ENCODE results near the gene GNPTAB.
"Not testable (repeated sequence)": the region's sequence is repeated elsewhere in the genome, so short reads cannot be mapped to it uniquely, and the experiment has no call there.

GNPTAB gene

DNA sequence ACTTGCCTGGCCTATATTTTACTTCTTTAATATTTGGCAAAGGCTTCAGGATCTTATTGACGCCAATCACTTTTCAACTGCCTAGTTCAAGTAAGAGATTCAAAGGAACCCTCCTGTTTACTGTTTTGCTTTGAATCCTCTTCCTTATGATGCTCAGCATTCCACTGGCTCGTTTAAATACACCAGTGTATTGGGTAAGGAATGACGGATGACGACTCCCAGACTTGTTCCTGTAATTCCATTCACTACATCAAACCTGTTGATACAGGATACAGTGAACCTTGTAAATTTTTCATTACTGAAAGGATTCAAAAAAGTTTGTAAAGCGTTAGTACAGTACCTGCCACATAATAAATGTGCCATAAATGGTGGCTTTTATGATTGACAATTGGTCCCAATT lies 89.8 kb downstream of the GNPTAB start:
- TF ChIP-seq, protein P1, sequence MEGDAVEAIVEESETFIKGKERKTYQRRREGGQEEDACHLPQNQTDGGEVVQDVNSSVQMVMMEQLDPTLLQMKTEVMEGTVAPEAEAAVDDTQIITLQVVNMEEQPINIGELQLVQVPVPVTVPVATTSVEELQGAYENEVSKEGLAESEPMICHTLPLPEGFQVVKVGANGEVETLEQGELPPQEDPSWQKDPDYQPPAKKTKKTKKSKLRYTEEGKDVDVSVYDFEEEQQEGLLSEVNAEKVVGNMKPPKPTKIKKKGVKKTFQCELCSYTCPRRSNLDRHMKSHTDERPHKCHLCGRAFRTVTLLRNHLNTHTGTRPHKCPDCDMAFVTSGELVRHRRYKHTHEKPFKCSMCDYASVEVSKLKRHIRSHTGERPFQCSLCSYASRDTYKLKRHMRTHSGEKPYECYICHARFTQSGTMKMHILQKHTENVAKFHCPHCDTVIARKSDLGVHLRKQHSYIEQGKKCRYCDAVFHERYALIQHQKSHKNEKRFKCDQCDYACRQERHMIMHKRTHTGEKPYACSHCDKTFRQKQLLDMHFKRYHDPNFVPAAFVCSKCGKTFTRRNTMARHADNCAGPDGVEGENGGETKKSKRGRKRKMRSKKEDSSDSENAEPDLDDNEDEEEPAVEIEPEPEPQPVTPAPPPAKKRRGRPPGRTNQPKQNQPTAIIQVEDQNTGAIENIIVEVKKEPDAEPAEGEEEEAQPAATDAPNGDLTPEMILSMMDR (conservative IDR thresholded peaks at IDR 0.05; ENCODE audit: low read depth): no peak
- no peak for DNase-seq (ENCODE audit: low spot score)
- H3K27ac ChIP-seq: no peak overlapping the region
- ChIA-PET CTCF (no interaction called here), POLR2A (ENCODE audit: low non-redundant PET) (no interaction called here)

DNA sequence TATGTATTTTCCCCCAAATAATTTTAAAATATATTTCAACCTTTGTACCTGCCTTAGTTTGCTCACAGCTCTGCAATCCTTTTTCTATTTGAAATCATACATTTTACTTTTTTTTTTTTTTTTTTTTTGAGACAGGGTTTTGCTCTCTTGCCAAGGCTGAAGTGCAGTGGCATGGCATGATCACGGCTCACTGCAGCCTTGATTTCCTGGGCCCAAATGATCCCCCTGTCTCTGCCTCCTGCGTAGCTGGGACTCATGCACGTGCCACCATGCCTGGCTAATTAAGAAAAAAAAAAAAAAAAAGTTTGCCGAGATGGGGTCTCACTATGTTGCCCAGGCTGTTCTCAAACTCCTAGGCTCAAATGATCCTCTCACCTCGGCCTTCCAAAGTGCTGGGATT lies 90.2 kb downstream of the GNPTAB start:
- DNase-seq (ENCODE audit: low spot score): no peak
- CTCF ChIA-PET: no interaction called here
- TF ChIP-seq, protein P1 (conservative IDR thresholded peaks at IDR 0.05; ENCODE audit: low read depth): no peak
- POLR2A ChIA-PET (ENCODE audit: low non-redundant PET): interaction anchor here (0.7 kb wide), 1 partner anchor 89 kb away, joined by 4 read pairs; no protein-coding TSS in a partner anchor
- H3K27ac ChIP-seq: no peak overlapping the region

DNA sequence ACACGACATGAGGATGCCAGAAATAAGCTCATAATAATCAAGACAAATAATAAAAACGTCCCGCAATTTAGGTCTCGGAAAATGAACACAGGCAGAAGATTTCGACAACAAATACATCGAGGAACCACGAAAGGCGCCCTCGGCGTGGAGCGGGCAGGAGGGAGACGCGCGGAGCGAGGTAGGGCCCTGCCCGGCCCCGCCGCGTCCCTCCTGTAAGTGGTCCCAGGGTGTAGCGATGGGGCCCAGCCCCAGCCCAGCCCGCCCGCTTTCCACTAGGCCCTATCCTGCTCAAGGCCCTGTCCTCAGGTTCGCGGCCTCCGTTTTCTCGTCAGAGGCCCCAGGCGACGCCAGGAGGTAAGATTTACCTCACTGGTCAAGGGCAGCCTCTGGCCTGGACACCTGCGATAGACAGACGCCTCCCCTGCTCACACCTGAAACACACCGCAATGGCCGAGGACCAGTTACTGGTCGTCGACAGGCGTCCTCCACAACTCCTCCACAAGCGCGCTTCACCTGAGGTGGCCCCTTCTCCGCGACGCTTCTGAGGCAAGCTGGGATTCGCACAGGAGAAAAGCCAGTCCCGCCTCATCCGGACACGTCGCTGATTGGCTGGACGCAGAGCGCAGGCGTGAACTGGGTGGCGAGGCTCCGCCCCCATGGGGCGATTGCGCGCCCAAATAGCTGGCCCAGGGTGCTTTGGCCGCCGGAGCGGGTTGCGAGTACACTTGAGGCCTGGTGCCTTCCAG lies 91.7 kb downstream of the GNPTAB start, which contains the start of gene SYCP3:
Gene SYCP3, minus strand, starts transcription at position 543 of the 746 bp plus-strand sequence. CDS start 1,527 bp downstream, outside the sequence.
- DNase-seq (ENCODE audit: low spot score): no peak
- ChIA-PET POLR2A (ENCODE audit: low non-redundant PET) (no interaction called here), CTCF (no interaction called here)
- TF ChIP-seq, protein P1 (conservative IDR thresholded peaks at IDR 0.05; ENCODE audit: low read depth): no peak
- H3K27ac ChIP-seq: no peak within 1 kb of the TSS

DNA sequence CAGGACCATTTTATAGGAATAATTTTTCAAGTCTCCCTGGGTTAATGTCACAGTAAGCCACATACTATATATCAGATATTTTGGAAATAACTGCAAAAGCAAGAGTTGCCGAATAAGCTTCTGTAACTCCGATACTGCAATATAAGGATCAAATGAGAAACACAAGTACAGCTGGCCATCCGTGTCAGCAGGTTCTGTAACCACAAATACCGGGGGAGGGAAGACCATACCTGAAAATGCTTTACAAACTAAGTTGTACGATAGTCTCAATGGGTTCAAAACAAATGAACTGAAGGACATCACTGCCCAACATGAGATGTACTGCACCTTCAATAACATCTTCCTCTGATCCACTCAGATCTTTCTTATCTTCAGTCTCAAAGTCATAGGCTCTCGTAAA lies 93.3 kb downstream of the GNPTAB start:
- TF ChIP-seq, protein P1 (conservative IDR thresholded peaks at IDR 0.05; ENCODE audit: low read depth): no peak
- ChIA-PET POLR2A (ENCODE audit: low non-redundant PET) (no interaction called here), CTCF (interaction anchor here (0.6 kb wide), 1 partner anchor 75 kb away, joined by 3 read pairs; no protein-coding TSS in a partner anchor)
- H3K27ac ChIP-seq: no peak overlapping the region
- DNase-seq (ENCODE audit: low spot score): no peak

DNA sequence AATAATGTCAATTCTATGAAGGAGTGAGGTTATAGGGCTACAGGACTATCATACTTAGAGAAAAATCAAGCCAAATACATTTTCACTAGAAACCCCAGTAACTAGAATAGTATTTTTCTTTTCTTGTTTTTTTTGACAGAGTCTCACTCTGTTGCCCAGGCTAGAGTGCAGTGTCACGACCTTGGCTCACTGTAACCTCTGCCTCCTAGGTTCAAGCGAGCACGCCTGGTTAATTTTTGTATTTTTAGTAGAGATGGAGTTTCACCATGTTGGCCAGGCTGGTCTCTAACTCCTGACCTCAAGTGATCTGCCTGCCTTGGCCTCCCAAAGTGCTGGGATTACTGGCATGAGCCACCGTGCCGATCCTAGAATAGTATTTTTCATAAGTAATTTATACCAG lies 96.3 kb downstream of the GNPTAB start:
- POLR2A ChIA-PET (ENCODE audit: low non-redundant PET); H3K27ac ChIP-seq; DNase-seq (ENCODE audit: low spot score); CTCF ChIA-PET: not testable (repeated sequence)

DNA sequence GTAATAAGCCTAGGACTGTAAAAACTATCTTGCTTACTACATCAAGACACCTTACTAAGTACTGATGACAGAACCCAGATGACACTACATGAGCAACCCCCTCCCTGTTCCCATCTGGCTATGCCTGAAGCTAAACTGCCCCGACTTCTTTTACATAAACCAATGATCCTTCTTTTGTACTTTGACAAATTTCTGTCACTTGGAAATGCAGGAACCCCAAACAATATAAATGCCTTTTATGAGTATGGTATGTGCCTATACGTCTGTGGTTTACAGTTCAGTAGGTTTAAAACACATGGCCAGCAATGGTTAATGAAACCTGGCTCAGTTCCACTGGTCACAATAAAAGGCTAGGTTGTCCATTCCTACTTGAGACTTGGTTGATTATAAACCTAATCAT lies 97.6 kb downstream of the GNPTAB start:
- ChIA-PET POLR2A (ENCODE audit: low non-redundant PET) (no interaction called here), CTCF (no interaction called here)
- TF ChIP-seq, protein P1 (conservative IDR thresholded peaks at IDR 0.05; ENCODE audit: low read depth): no peak
- DNase-seq (ENCODE audit: low spot score): no peak
- no peak overlapping the region for H3K27ac ChIP-seq

DNA sequence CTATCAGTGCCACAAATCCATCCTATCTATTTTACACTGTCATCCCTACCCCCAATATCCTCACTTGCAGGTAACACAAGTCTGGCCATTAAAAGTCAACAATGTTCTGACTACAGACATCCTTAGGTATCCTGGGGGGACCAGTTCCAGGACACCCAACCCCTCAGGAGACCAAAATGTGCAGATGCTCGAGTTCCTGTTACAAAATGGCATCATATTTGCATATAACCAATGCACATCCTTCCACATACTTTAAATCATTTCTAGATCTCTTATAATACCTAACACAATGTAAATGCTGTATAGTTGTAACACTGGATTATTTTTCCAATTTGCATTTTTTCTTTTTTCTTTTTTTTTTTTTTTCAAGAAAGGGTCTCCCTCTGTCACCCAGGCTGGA lies 98.4 kb downstream of the GNPTAB start:
- CTCF ChIA-PET: no interaction called here
- TF ChIP-seq, protein P1 (conservative IDR thresholded peaks at IDR 0.05; ENCODE audit: low read depth): no peak
- no peak for DNase-seq (ENCODE audit: low spot score)
- no peak overlapping the region for H3K27ac ChIP-seq
- POLR2A ChIA-PET (ENCODE audit: low non-redundant PET): no interaction called here
